Measurements from ENCODE around the gene CSTA.

CSTA gene

GRCh38 chr3:122316368-122316767, 8.7 kb upstream of the CSTA start:
- no peak for DNase-seq (ENCODE audit: low read depth)
- H3K4me3 ChIP-seq (ENCODE audit: low read length), result no peak overlapping the region
- no peak for TF ChIP-seq CTCF (conservative IDR thresholded peaks at IDR 0.05; ENCODE audit: low read depth, low read length)

- no peak for DNase-seq (ENCODE audit: low read depth)
- no peak for TF ChIP-seq CTCF (conservative IDR thresholded peaks at IDR 0.05; ENCODE audit: low read depth, low read length)
- H3K4me3 ChIP-seq (ENCODE audit: low read length), result no peak overlapping the region
Observed at GRCh38 chr3:122318620-122319019, 6.4 kb upstream of the CSTA start.

GRCh38 chr3:122322095-122323075, 2.7 kb upstream of the CSTA start:
- TF ChIP-seq CTCF (conservative IDR thresholded peaks at IDR 0.05; ENCODE audit: low read depth, low read length), result no peak
- DNase-seq (ENCODE audit: low read depth), result no peak
- H3K4me3 ChIP-seq (ENCODE audit: low read length), result no peak overlapping the region

- no peak for DNase-seq (ENCODE audit: low read depth)
- no peak overlapping the region for H3K4me3 ChIP-seq (ENCODE audit: low read length)
- no peak for TF ChIP-seq CTCF (conservative IDR thresholded peaks at IDR 0.05; ENCODE audit: low read depth, low read length)
Observed at GRCh38 chr3:122325769-122326168, 721 bp downstream of the CSTA start.

GRCh38 chr3:122331886-122332285, 6.8 kb downstream of the CSTA start:
- DNase-seq (ENCODE audit: low read depth), result no peak
- no peak overlapping the region for H3K4me3 ChIP-seq (ENCODE audit: low read length)
- TF ChIP-seq CTCF (conservative IDR thresholded peaks at IDR 0.05; ENCODE audit: low read depth, low read length), result no peak

GRCh38 chr3:122332551-122332950, 7.5 kb downstream of the CSTA start:
- TF ChIP-seq CTCF (conservative IDR thresholded peaks at IDR 0.05; ENCODE audit: low read depth, low read length), result no peak

GRCh38 chr3:122342803-122343202, 17.8 kb downstream of the CSTA start:
- TF ChIP-seq CTCF (conservative IDR thresholded peaks at IDR 0.05; ENCODE audit: low read depth, low read length), result no peak
- H3K4me3 ChIP-seq (ENCODE audit: low read length), result no peak overlapping the region
- DNase-seq (ENCODE audit: low read depth), result no peak

More at GRCh38 chr3:122332551-122332950, 7.5 kb downstream of the CSTA start:
- H3K4me3 ChIP-seq (ENCODE audit: low read length), result no peak overlapping the region
- no peak for DNase-seq (ENCODE audit: low read depth)
